ENCODE data around the gene ITGA11. TPM values are rescaled to one million over a fixed set of nuclear protein-coding genes. Genes with fewer than 3 reads are reported as not detected.

ITGA11 gene
- total and polyA plus RNA-seq, 2 of the 13 experiments (the other 11 are each of a cell fraction or from before 2014, with no cell fraction given), result not detected

DNA sequence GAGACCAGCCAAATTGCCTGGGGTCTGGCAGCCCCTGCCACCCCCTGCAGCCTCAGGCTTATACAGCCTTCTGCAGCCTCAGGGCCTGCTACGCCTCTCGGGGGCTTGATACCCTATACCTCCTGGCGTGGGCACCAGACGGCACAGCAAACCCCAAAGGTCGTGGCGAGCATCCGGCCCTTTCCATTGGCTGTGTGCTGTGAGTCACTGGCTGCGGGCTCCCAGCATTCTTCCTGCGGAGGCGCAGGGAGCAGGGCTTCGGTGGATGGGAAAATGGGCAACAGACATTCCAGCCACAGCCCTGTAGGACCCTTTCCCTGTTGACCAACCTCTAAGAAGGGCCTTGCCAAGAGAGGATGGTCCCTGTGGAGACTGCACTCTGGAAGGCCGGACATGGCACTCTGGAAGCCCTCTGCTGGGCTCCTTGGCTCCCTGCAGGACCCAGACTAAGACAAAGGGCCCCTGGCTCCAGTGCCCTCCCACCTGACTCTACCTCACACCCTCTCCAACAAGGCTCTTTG lies 59.6 kb downstream of the ITGA11 start:
- H2AFZ ChIP-seq (ENCODE audit: low read length), result no peak overlapping the region
- no peak overlapping the region for H3K4me3 ChIP-seq (replicated peaks in 1 of 3; ENCODE audit: insufficient read depth in 1 of 3, low read depth in 2 of 3, low read length in 3 of 3)
- ATAC-seq, result peak; percentile 95
- no peaks in the 10 kb centered on the region for H3K9me3 ChIP-seq (ENCODE audit: low read length)
- no peaks in the 10 kb centered on the region for H3K79me2 ChIP-seq (ENCODE audit: insufficient read depth, low read length)
- H3K9ac ChIP-seq (ENCODE audit: insufficient read depth, low read depth, low read length), result no peak overlapping the region
- H3K4me2 ChIP-seq (ENCODE audit: low read depth, low read length), result no peak overlapping the region
- in situ Hi-C loops (cut with HindIII; ENCODE audit: extremely low pct_ligation_motif_present, low pct_unique_long_range_greater_than_20kb), result loop anchor here (5.0 kb wide), 1 partner anchor 65 kb away; no protein-coding TSS in a partner anchor
- no peaks in the 10 kb centered on the region for H3K36me3 ChIP-seq (replicated peaks in 1 of 2; ENCODE audit: control insufficient read depth in 1 of 2, insufficient read depth in 2 of 2, low read length in 2 of 2)
- H3K4me1 ChIP-seq (ENCODE audit: insufficient read depth, low read length), result no peaks in the 10 kb centered on the region
- 67% methylated on average over 6 of the region's 12 CpGs for WGBS (ENCODE audit: low lambda C conversion rate)
- no peak for FAIRE-seq
- ChIA-PET CTCF (ENCODE audit: low intra/inter-chr PET ratio, low total read pairs) (interaction anchor here (1.2 to 1.4 kb wide), 2 partner anchors 65 to 120 kb away, joined by 4 to 9 read pairs; no protein-coding TSS in a partner anchor), POLR2A (no interaction called here)
- no TSS peak for BruUV-seq (replicated peaks)
- no peaks in the 10 kb centered on the region for H4K20me1 ChIP-seq (ENCODE audit: insufficient read depth, low read length)
- peak; percentile 16 for DNase-seq (ENCODE audit: low spot score)
- no peak overlapping the region for H3K27ac ChIP-seq (ENCODE audit: extremely low read length, insufficient read depth, low read length)
- TF ChIP-seq, protein P1, sequence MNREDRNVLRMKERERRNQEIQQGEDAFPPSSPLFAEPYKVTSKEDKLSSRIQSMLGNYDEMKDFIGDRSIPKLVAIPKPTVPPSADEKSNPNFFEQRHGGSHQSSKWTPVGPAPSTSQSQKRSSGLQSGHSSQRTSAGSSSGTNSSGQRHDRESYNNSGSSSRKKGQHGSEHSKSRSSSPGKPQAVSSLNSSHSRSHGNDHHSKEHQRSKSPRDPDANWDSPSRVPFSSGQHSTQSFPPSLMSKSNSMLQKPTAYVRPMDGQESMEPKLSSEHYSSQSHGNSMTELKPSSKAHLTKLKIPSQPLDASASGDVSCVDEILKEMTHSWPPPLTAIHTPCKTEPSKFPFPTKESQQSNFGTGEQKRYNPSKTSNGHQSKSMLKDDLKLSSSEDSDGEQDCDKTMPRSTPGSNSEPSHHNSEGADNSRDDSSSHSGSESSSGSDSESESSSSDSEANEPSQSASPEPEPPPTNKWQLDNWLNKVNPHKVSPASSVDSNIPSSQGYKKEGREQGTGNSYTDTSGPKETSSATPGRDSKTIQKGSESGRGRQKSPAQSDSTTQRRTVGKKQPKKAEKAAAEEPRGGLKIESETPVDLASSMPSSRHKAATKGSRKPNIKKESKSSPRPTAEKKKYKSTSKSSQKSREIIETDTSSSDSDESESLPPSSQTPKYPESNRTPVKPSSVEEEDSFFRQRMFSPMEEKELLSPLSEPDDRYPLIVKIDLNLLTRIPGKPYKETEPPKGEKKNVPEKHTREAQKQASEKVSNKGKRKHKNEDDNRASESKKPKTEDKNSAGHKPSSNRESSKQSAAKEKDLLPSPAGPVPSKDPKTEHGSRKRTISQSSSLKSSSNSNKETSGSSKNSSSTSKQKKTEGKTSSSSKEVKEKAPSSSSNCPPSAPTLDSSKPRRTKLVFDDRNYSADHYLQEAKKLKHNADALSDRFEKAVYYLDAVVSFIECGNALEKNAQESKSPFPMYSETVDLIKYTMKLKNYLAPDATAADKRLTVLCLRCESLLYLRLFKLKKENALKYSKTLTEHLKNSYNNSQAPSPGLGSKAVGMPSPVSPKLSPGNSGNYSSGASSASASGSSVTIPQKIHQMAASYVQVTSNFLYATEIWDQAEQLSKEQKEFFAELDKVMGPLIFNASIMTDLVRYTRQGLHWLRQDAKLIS (CRISPR knock-in tag; IDR thresholded peaks at IDR 0.05), result no peak
- TF ChIP-seq ARNTL (CRISPR knock-in tag; IDR thresholded peaks at IDR 0.05), result no peak
- TF ChIP-seq, protein P2, sequence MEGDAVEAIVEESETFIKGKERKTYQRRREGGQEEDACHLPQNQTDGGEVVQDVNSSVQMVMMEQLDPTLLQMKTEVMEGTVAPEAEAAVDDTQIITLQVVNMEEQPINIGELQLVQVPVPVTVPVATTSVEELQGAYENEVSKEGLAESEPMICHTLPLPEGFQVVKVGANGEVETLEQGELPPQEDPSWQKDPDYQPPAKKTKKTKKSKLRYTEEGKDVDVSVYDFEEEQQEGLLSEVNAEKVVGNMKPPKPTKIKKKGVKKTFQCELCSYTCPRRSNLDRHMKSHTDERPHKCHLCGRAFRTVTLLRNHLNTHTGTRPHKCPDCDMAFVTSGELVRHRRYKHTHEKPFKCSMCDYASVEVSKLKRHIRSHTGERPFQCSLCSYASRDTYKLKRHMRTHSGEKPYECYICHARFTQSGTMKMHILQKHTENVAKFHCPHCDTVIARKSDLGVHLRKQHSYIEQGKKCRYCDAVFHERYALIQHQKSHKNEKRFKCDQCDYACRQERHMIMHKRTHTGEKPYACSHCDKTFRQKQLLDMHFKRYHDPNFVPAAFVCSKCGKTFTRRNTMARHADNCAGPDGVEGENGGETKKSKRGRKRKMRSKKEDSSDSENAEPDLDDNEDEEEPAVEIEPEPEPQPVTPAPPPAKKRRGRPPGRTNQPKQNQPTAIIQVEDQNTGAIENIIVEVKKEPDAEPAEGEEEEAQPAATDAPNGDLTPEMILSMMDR (CRISPR knock-in tag; IDR thresholded peaks at IDR 0.05), result peak; percentile 48
- no peak for TF ChIP-seq NCOA5 (CRISPR knock-in tag; IDR thresholded peaks at IDR 0.05)
- no peak for TF ChIP-seq ZNF7 (CRISPR knock-in tag; IDR thresholded peaks at IDR 0.05)
- no peak for TF ChIP-seq KAT7 (CRISPR knock-in tag; IDR thresholded peaks at IDR 0.05; ENCODE audit: borderline replicate concordance)
- no peak for TF ChIP-seq ZBTB10 (CRISPR knock-in tag; IDR thresholded peaks at IDR 0.05; ENCODE audit: borderline replicate concordance)
- TF ChIP-seq, protein P3, sequence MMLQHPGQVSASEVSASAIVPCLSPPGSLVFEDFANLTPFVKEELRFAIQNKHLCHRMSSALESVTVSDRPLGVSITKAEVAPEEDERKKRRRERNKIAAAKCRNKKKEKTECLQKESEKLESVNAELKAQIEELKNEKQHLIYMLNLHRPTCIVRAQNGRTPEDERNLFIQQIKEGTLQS (CRISPR knock-in tag; IDR thresholded peaks at IDR 0.05), result no peak
- no peak for TF ChIP-seq NFYB (CRISPR knock-in tag; IDR thresholded peaks at IDR 0.05)
- TF ChIP-seq KDM3A (CRISPR knock-in tag; IDR thresholded peaks at IDR 0.05; ENCODE audit: low read depth), result no peak
- peak; percentile 39; the same call in 1 of the 2 replicates for TF ChIP-seq SMC3 (IDR thresholded peaks at IDR 0.05; ENCODE audit: low read length)
- TF ChIP-seq ZNF652 (CRISPR knock-in tag; IDR thresholded peaks at IDR 0.05; ENCODE audit: borderline replicate concordance, low read depth), result no peak
- TF ChIP-seq, protein P4, sequence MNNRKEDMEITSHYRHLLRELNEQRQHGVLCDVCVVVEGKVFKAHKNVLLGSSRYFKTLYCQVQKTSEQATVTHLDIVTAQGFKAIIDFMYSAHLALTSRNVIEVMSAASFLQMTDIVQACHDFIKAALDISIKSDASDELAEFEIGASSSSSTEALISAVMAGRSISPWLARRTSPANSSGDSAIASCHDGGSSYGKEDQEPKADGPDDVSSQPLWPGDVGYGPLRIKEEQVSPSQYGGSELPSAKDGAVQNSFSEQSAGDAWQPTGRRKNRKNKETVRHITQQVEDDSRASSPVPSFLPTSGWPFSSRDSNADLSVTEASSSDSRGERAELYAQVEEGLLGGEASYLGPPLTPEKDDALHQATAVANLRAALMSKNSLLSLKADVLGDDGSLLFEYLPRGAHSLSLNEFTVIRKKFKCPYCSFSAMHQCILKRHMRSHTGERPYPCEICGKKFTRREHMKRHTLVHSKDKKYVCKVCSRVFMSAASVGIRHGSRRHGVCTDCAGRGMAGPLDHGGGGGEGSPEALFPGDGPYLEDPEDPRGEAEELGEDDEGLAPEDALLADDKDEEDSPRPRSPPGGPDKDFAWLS (CRISPR knock-in tag; IDR thresholded peaks at IDR 0.05; ENCODE audit: borderline replicate concordance), result no peak
- no peak for TF ChIP-seq GATAD2A (CRISPR knock-in tag; IDR thresholded peaks at IDR 0.05)
- TF ChIP-seq JARID2 (CRISPR knock-in tag; IDR thresholded peaks at IDR 0.05; ENCODE audit: insufficient replicate concordance), result no peak
- intact Hi-C loops (cut with micrococcal nuclease; ENCODE audit: unreplicated experiment), result no loop called here
- peaks cover 1 to 6% of the 10 kb centered on the region in 2 experiments; a peak in 2 of 5 replicates for H3K27me3 ChIP-seq (ENCODE audit: control insufficient read depth in 1 of 2, insufficient read depth in 2 of 2, low read length in 2 of 2)
